ENCODE data around the gene DNMT1. TPM values are rescaled to one million over a fixed set of nuclear protein-coding genes. Genes with fewer than 3 reads are reported as not detected.

DNMT1 gene
- total RNA-seq, 1 experiment from 2014 or later, result 227 TPM

DNA sequence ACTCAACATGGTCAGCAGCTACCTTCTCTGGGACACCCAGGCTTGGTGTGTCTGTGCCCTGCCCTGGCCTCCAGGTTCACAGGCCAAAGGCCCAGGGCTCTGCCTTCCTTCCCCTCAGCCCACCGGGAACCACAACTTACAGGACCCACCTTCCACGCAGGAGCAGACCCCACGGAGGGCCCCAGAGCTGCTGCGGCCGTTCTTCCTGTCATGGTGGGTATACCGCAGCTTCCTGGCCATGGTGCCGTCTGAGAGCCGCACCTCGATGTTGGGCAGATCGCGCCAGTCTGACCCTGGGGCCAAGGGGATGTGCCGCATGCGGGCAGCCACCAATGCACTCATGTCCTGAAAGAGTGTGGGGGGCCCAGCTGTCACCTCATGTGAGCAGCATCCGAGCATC, 57.8 kb downstream of the DNMT1 start:
- Histone ChIP-seq H3K27ac (ENCODE audit: insufficient read length, low read depth, low read length) (no peak overlapping the region), H3T11ph (ENCODE audit: low read length) (no peak overlapping the region), H2BK15ac (ENCODE audit: low read depth, low read length) (no peak overlapping the region), H3K9ac (ENCODE audit: extremely low read depth, insufficient read length, low read length) (no peak overlapping the region), H2BK12ac (ENCODE audit: insufficient read length, low read depth, low read length) (no peak overlapping the region), H2AK5ac (ENCODE audit: insufficient read length, low read length) (no peak overlapping the region), H4K8ac (replicated peaks; ENCODE audit: insufficient read length, low read depth, low read length) (no peak overlapping the region), H4K20me1 (ENCODE audit: control insufficient read depth, insufficient read depth, insufficient read length) (no peaks in the 10 kb centered on the region), H3K79me2 (ENCODE audit: insufficient read depth, low read length) (0 out of 2 replicates have a peak, but pooled peaks cover under 1% of the 10 kb centered on the region), H2BK120ac (ENCODE audit: low read depth, low read length, poor library complexity, severe bottlenecking) (no peak overlapping the region), H3K4ac (ENCODE audit: low read depth, low read length) (no peak overlapping the region), H4K5ac (ENCODE audit: insufficient read length, low read depth, low read length) (no peak overlapping the region), H3K79me1 (ENCODE audit: insufficient read depth, low read depth, low read length, poor library complexity, severe bottlenecking) (no peaks in the 10 kb centered on the region), H3K56ac (ENCODE audit: insufficient read length, low read depth, low read length) (no peak overlapping the region), H3K18ac (ENCODE audit: insufficient read length, low read depth, low read length) (no peak overlapping the region), H3K9me3 (ENCODE audit: control insufficient read depth, low read depth, low read length) (no peaks in the 10 kb centered on the region), H3K14ac (ENCODE audit: insufficient read depth, low read length) (no peak overlapping the region), H3K4me2 (ENCODE audit: insufficient read depth, insufficient read length, low read length) (no peak overlapping the region), H3K23me2 (ENCODE audit: insufficient read length, low read depth, low read length, poor library complexity, severe bottlenecking) (no peaks in the 10 kb centered on the region), H3K4me1 (ENCODE audit: insufficient read depth, low read length) (no peaks in the 10 kb centered on the region), H3K27me3 (ENCODE audit: insufficient read depth, low read length) (no peaks in the 10 kb centered on the region), H2AFZ (ENCODE audit: low read length) (no peak overlapping the region), H2BK20ac (ENCODE audit: low read depth, low read length, poor library complexity, severe bottlenecking) (no peak overlapping the region), H3K23ac (ENCODE audit: insufficient read length, low read depth, low read length) (no peak overlapping the region), H4K91ac (ENCODE audit: insufficient read length, low read depth, low read length) (no peak overlapping the region), H2BK5ac (ENCODE audit: insufficient read length, low read length) (no peak overlapping the region)
- DNase-seq, result no peak
- Mint-ChIP-seq H3K4me3 (no peak overlapping the region), H3K4me1 (no peaks in the 10 kb centered on the region), H3K9me3 (no peaks in the 10 kb centered on the region), H3K36me3 (ENCODE audit: insufficient read depth in 1 of 3, low read depth in 3 of 3) (peaks cover 35 to 97% (median 66%) of the 10 kb centered on the region in 3 experiments; a peak in 6 of 7 replicates), H3K27me3 (ENCODE audit: low read depth) (no peaks in the 10 kb centered on the region; the same call in 1 of the 2 replicates), H3K27ac (no peak overlapping the region)
- TF ChIP-seq, protein P1, sequence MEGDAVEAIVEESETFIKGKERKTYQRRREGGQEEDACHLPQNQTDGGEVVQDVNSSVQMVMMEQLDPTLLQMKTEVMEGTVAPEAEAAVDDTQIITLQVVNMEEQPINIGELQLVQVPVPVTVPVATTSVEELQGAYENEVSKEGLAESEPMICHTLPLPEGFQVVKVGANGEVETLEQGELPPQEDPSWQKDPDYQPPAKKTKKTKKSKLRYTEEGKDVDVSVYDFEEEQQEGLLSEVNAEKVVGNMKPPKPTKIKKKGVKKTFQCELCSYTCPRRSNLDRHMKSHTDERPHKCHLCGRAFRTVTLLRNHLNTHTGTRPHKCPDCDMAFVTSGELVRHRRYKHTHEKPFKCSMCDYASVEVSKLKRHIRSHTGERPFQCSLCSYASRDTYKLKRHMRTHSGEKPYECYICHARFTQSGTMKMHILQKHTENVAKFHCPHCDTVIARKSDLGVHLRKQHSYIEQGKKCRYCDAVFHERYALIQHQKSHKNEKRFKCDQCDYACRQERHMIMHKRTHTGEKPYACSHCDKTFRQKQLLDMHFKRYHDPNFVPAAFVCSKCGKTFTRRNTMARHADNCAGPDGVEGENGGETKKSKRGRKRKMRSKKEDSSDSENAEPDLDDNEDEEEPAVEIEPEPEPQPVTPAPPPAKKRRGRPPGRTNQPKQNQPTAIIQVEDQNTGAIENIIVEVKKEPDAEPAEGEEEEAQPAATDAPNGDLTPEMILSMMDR (conservative IDR thresholded peaks at IDR 0.05), result no peak
- no CpG with 5 or more reads among the region's 14 CpGs for WGBS (ENCODE audit: extremely low coverage, insufficient read length, low lambda C conversion rate)

All from H9 (cell line).